T-helper 22 cell (primary cell): Measurements from ENCODE around the gene VPREB3.

Experiments used
- DNase-seq: peaks from one replicate; pipeline ENCODE4 v3.0.0-alpha.2; 2020; ENCODE audit warnings: low read depth

Gene VPREB3, protein sequence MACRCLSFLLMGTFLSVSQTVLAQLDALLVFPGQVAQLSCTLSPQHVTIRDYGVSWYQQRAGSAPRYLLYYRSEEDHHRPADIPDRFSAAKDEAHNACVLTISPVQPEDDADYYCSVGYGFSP

DNA sequence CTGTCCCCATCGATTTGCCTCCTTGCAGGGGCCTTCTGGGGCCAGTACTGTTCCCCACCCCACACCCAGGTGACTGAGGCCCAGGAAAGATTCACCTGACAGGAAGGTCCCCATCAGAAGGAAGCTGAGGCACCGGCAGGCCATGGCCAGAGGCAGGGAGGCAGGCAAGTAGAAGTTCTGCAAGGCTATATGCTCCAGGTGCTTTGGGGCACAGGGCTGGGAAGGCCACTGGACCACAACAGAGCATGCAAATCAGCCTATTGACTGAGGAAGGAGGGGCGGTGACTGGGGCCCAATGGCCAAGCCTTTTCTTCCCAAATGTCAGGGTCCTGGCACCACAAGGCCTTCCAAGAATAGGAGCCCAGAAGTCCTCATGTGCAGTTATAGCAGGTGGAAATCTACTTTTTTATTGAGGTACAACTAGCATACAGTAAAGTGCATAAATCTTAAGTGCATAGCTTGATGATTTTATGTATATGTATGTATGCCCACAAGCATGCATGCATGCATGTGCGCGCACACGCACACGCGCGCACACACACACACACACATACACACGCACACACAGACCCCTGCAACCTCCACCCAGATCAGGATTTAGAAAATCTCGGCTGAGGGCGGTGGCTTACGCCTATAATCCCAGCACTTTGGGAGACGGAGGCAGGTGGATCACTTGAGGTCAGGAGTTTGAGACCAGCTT is at the start of gene VPREB3:
VPREB3 (minus strand) TSS at position 206 of the 700 bp plus-strand sequence; CDS start at position 144, 62 bp downstream.
- no peak for DNase-seq

DNA sequence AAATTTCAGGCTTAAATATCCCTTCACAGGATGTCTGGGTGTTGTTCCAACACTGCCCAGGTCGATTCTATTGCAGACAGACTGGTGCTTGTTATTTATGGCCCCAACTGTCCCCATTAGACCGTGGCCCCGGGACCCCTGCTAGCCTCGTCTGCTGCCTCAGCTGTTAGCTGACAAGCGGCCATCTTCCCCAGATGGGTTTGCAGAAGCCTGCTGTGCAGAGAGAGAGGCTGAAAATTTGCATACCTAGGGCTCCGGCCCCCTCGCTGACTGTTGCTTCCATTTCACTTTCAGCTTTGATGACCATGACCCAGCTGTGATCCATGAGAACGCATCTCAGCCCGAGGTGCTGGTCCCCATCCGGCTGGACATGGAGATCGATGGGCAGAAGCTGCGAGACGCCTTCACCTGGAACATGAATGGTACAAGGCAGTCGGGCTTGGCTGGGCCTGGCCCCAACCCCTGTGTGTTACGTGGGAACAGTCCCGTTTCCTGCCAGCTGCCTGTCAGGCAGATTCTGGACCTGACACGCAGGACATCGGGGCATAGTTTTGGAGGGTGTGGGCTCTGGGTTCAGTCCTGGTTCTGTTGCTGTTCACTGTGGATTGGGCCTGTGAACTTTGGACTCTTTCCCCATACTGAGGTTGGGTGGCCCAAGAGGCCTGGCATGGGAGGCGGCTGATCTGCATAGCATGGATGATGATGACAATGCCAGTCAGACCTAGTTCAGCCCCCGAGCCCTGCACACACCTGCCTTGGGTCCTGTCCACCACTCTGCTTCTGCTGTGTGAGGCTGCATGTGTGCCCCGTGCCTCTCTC is 49.0 kb upstream of the VPREB3 start:
- no peak for DNase-seq

DNA sequence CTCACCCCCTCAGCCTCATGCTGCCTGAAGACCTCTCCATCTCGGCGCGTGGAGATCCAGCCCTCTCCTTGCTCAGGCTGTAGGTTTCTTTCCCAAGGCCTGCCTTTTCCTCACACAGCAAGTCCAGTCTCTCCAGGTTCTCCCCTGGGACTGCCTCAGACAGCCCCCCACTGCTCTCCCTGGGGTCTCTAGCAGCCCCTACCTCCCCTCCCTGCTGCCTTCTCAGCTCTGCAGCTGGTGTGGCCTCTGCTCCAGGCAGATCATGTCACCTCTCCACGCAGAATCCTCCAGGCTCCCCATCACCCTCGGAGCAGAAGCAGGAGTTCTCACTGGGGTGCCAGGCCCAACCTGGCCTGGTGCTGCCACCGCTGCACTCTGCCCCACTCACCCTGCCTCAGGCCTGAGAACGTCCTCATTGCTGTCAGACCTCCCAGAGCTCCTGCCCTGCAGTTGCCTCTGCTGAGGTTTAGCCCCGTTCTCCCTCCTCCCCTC is 47.7 kb upstream of the VPREB3 start:
- DNase-seq, result no peak

DNA sequence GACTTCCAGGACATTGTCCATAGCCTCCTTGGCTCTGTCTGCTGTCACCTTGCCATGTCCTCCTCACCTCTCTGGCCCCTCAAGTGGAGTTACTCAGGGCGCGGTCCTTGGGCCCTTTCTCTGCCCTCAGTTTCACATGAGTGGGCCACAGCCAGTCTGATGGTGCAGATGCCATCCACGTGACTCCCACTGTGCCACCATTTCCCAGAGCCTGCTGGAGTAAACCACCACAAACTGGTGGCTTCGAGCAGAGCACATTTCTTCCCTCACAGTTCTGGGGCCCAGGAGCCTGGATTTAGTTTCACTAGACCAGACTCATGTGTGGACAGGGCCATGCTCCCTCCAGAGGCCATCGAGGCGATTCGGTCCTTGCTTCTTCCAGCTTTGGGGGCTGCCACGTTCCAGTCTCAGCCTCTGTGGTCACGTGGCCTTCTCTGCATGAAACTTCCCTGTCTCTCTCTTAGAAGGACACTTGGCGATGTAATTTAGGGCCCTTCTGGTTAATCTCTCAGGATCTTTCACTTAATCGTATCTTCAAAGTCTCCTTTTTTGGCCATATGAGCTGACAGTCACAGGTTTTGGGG is 47.1 kb upstream of the VPREB3 start:
- no peak for DNase-seq

DNA sequence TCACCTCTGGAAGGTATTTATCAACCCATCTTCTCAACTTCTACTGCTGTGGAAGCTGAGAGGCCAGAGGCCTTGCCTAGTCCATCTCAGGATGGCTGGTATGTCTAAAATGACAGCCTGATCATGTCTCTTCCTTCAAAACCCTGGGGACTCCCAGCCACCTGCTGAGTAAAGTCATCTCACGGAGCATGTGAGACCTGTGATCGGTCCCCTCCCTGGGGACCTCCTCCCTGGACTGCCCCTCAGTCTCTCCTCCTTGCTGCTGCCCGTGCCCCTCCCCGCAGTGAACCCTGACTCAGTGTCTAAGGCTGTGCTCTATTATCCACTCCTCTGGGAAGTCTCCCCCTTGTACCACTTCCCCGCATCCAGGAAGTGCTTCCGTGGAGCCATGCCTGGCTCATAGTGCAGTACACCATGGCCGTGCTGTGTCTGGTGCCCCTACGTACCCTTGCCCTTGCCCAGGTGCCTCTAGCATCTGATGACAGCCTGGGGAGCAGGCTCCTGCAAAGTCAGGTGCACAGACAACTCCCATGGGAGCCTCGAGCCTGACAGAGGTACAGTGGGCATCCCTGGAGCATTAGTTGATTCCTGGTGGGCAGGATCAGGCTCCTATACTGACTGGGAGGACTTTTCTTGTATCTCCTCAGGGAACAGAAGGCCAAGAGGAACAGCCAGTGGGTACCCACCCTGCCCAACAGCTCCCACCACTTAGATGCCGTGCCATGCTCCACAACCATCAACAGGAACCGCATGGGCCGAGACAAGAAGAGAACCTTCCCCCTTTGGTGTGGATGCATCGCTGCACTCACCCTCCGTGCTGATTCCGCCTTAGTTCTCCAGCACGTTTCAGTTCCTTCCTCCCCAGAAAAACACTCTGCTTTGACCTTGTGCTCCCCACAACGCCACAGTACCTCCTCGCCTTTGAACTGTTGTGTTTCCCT is 46.3 kb upstream of the VPREB3 start:
- DNase-seq, result no peak

DNA sequence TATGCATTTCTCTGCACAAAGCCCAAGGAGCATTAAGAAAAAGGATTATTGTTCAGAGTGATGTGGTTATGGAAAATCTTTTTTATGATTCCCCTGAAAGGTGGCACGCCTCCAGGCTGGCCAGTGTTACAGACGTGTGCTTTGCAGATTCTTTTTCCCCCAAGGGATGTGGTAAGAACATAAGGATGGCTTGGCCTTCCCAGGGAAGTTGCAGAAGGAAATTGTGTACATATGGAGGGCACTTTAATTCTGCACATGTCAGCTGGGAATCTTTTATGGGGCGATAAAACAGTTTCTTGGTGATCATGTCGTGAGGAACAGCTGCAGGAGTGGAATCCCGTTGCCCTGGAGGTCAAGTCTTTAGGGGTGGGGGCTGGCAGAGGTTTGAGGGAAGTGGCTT is 42.2 kb upstream of the VPREB3 start:
- no peak for DNase-seq

DNA sequence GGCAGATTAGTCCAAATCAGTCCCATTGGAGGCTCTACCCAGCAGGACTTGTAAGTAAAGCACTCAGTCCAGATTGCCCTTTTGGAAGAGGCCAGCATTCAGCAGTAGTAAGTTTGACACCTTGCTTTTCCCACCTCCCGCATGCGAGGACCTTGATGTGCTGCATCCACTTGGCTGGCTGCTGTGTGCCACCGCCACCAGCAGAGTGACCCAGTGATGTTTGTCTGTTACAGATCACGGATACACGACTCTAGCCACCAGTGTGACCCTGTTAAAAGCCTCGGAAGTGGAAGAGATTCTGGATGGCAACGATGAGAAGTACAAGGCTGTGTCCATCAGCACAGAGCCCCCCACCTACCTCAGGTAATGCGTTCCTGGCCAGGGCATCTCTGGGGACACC is 39.1 kb upstream of the VPREB3 start:
- no peak for DNase-seq

DNA sequence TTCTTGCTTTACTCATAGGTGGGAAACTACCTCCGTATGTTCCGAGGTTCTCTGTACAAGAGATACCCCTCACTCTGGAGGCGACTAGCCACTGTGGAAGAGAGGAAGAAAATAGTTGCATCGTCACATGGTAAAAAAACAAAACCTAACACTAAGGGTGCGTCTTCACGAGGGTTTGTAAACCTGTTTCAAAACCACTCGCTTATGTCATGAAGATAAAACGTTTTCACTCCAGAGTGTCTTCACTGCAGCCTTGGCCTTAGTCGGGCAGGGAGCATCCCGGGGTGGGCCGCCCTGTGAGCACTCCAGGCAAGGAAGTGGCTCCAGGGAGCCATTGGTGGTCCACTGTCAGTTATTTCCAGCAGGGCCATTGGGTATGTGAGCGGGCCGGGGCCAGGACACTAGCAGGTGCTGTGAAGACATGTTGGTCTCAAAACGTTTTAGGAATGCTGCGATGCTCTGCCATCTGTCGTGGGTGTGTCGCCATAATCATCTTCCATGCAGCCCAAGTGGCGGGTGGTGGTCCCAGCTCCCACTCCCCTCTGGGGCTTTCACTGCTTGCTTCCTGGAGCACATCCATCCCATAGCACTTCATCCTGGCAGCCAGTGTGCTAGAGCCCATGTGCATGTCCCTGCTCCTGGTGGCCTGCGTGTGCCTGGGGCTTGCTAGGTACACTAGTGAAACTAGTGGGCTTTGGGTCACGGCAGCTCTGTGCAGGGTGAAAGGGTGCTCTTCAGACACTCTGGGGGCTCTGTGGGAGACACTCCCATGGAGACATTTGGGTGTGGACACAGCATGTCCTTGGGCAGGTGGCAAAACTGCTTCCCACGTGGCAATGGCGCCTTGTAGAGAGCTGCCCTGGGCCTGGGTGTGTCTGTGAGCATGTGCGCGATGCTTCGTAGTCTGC is 37.8 kb upstream of the VPREB3 start:
- DNase-seq, result no peak

DNA sequence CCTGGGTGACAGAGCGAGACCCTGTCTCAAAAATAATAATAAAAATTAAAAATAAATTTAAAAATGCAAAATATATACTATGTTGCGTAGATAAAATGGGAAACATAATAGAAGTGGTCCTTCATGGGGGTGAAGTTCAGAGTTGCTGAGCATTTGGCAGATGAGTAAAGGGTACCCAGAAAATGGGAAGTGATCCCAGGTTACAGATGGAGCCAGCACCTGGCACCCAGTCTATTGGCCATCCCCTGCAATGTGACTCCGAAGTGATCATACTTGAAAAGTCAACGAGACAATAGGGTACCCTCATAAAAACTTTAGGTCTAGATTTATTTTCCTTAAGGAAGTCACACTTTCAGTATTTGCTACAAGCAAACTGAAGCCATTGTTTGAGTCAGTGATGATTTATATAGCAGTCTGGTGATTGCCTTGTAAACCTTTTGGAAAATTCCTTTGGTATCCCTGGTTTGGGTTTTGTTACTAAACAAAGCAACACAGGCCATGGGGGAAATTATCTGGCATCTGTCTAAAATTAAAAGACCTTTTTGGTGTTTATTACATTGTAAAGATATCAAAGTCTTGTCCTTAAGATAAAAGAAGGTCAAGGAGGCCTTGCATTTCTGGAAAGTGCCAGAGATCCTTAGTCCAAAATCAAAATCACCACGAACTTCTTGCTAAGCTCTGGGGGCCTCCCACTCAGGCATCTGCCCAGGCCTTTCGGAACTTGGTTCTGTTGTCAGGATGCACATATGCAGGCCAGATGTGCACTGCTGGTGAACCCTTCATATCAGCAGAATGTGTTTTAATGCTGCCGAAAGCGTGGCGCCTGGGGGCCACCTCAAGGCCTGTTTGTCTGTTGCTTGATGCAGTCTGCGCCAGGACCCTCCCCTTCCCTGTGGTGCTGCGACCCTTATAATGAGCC is 36.9 kb upstream of the VPREB3 start:
- no peak for DNase-seq

DNA sequence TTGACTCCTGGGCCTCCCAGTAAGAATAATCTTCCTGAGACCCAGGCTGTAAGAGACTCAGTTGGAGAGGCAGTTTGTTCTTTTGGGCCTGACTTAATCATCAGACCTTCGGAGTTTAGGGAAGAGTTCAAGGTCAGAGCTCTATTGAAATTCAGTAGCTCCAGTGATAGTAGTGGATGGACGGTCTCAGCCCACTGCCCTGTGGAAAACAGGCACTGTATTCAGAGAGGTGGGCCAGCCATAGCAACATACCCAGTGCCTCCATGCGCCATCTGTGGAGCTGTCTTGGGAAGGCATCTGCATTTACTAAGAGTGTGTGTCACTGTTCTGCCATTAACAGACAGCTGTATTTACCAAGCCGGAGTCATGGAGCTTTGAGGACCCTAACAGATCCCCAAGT is 35.4 kb upstream of the VPREB3 start:
- DNase-seq, result no peak

DNA sequence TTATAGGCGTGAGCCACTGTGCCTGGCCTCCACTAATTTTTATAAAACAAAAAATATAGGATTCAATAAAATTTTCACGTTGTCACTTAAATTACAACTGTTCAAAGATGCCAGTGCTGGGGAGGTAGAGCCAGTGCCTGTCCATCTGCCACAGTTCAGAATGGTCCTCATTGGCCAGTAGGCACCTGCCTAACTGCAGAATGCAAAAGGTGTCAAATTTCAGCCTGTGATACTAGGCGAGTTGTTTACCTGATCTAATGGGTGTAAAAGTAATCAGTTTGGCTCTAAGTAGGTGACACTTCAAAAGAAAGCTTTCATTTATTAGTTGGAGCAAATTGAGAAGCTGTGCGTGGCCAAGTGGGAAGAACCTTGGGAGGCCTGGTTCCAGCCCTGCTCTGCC is 34.9 kb upstream of the VPREB3 start:
- DNase-seq, result no peak

DNA sequence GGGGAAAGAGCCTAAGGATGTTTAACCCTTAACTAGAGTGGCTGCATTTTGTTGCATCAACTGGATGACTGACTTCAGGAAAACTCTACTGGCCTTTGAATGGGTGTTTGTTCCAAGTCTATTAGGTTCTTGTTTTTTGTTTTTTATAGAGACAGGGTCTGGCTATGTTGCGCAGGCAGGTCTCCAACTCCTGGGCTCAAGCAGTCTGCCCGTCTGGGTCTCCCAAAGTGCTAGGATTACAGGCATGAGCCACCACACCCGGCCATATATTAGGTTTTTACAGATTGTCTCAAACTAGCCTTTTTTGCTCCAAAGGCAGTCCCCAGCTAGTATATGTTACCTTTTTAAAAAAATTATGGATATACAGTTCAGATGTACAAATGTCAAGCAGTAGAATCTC is 33.7 kb upstream of the VPREB3 start:
- DNase-seq, result no peak

DNA sequence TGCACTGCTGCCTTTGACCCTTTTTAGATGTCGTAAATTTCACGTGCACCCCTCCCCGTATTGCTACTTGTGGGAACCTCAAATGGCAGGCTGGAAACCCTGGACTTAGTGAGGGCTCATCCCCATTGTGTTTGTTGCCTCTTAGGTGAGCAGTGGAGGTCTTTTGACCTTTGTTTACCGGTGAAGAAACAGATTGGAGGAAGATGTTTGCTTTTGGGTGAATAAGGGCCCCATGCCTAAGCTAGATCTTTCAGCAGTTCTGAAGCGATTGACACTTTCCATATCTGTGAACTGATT is 33.3 kb upstream of the VPREB3 start:
- DNase-seq, result no peak

DNA sequence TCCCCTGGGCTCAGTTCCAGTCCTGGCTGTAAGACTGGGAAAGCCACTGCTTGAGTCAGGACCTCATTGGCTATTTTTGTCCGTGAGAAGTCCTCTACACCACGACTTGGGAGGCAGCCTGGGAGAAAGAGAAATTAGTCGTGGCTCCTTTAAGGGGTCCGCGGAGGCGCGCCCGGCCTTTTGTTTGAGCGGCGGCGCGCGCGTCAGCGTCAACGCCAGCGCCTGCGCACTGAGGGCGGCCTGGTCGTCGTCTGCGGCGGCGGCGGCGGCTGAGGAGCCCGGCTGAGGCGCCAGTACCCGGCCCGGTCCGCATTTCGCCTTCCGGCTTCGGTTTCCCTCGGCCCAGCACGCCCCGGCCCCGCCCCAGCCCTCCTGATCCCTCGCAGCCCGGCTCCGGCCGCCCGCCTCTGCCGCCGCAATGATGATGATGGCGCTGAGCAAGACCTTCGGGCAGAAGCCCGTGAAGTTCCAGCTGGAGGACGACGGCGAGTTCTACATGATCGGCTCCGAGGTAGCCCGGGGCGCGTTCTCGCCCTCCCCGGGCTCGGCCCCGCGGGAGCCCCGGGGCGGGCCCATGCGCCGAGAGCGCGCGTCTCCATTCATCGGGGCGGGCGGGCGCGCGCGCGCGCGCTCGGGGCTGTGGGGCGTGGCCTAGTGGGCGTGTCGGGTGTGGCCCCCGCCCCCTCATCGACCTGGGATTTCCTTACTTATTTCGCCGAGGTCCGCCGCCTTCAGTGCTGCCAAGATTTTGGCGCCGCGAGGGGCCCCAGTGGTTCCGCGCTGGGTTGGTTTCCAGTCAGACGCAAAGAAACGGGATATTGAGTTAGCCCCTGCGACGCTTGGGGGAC is 32.8 kb upstream of the VPREB3 start, which contains the start of gene SMARCB1:
SMARCB1 (plus strand) TSS at position 215 of the 848 bp plus-strand sequence; CDS start at position 419, 204 bp downstream.
- peak; percentile 78 for DNase-seq

DNA sequence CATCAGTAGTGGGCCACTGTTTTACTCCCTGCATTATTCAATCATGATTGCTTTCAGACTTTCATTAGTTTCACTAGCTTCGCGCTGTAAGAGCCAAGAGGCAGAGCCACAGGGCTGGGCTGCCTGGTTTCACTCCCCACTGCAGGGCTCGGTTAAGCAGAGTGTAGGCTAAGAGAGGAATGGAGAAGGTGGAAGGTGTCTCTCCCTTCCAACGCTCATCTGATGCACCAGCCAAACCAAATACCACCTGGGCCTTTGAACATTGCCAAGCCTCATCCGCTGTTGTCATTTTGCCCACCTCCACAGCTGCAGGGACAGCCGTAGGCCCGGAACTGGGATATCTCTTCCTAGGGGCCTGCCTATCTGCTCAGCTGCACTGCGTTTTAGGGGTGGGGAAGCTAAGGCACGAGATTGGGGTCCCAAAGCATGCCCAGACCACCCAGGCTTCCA is 32.1 kb upstream of the VPREB3 start:
- no peak for DNase-seq

DNA sequence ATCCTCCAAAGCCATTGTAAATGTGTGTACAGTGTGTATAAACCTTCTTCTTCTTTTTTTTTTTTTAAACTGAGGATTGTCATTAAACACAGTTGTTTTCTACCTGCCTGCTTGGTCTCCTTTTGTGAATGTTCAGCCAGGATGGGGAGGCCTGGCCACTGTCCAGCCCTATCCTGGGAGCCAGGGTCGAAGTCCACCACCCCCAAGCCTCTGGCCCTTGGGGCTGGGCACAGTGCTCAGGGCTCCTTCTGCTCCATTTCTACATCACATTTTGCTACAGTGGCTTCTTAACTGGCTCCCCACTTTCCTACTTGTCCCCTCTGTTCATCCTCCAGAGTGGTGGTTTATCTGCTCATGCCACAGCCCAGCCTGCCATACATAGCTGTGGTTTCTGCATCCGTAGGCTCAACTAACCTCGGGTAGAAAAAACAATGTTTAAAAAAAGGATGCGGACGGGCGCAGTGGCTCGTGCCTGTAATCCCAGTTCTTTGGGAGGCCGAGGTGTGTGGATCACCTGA is 30.0 kb upstream of the VPREB3 start:
- DNase-seq, result no peak

DNA sequence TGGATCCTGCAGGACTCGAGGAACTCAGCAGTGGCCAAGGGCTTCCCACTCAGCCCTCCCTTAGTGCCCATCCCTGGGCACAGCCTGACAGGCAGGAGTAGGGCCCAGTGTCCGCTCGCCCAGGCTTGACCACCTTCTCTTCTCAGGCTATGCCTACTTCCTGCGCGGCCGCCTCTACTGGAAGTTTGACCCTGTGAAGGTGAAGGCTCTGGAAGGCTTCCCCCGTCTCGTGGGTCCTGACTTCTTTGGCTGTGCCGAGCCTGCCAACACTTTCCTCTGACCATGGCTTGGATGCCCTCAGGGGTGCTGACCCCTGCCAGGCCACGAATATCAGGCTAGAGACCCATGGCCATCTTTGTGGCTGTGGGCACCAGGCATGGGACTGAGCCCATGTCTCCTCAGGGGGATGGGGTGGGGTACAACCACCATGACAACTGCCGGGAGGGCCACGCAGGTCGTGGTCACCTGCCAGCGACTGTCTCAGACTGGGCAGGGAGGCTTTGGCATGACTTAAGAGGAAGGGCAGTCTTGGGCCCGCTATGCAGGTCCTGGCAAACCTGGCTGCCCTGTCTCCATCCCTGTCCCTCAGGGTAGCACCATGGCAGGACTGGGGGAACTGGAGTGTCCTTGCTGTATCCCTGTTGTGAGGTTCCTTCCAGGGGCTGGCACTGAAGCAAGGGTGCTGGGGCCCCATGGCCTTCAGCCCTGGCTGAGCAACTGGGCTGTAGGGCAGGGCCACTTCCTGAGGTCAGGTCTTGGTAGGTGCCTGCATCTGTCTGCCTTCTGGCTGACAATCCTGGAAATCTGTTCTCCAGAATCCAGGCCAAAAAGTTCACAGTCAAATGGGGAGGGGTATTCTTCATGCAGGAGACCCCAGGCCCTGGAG is 29.3 kb upstream of the VPREB3 start:
- no peak for DNase-seq
